Measurements from ENCODE around the gene POLDIP2. TPM values are rescaled to one million over a fixed set of nuclear protein-coding genes. Genes with fewer than 3 reads are reported as not detected.

Gene POLDIP2
- total and polyA plus RNA-seq, 11 donors: 97.8 to 194 (median 163) TPM

GRCh38 chr17:28402224-28402630, 44.9 kb upstream of the POLDIP2 start:
- Histone ChIP-seq H3K4me3 (no peak overlapping the region), H3K27me3 (no peaks in the 10 kb centered on the region), H3K4me1 (peaks cover 0 to 73% (median 11%) of the 10 kb centered on the region in 12 donors), H3K27ac (peak overlapping the region in 1 of 12 donors; percentile 76), H3K36me3 (peaks cover 0 to 41% (median 17%) of the 10 kb centered on the region in 9 donors), H3K9me3 (no peaks in the 10 kb centered on the region)
- intact Hi-C loops (cut with DNase I): no loop called here
- ATAC-seq (no peak), DNase-seq (no peak)
- TF ChIP-seq, protein P1, sequence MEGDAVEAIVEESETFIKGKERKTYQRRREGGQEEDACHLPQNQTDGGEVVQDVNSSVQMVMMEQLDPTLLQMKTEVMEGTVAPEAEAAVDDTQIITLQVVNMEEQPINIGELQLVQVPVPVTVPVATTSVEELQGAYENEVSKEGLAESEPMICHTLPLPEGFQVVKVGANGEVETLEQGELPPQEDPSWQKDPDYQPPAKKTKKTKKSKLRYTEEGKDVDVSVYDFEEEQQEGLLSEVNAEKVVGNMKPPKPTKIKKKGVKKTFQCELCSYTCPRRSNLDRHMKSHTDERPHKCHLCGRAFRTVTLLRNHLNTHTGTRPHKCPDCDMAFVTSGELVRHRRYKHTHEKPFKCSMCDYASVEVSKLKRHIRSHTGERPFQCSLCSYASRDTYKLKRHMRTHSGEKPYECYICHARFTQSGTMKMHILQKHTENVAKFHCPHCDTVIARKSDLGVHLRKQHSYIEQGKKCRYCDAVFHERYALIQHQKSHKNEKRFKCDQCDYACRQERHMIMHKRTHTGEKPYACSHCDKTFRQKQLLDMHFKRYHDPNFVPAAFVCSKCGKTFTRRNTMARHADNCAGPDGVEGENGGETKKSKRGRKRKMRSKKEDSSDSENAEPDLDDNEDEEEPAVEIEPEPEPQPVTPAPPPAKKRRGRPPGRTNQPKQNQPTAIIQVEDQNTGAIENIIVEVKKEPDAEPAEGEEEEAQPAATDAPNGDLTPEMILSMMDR (IDR thresholded peaks at IDR 0.05): no peak
- WGBS, 4 donors: 17 to 42% (median 39%) methylated on average over 3 of the region's 3 CpGs

GRCh38 chr17:28399808-28400207, 42.5 kb upstream of the POLDIP2 start:
- intact Hi-C loops (cut with DNase I): no loop called here

GRCh38 chr17:28398280-28398981, 41.1 kb upstream of the POLDIP2 start:
- intact Hi-C loops (cut with DNase I): no loop called here
- peak in 3 of 4 donors; percentile 16 to 31 (median 27) for ATAC-seq
- Histone ChIP-seq H3K36me3 (peaks cover 0 to 73% (median 46%) of the 10 kb centered on the region in 9 donors), H3K27me3 (no peaks in the 10 kb centered on the region), H3K4me3 (no peak overlapping the region), H3K4me1 (peaks cover 0 to 46% (median 0%) of the 10 kb centered on the region in 12 donors), H3K27ac (peak overlapping the region in 1 of 12 donors; percentile 58), H3K9me3 (no peaks in the 10 kb centered on the region)
- no peak for DNase-seq
- no peak for TF ChIP-seq POLR2A (IDR thresholded peaks at IDR 0.05)
- TF ChIP-seq, protein P1 (IDR thresholded peaks at IDR 0.05): no peak
- WGBS, 4 donors: 62 to 82% (median 74%) methylated on average over 4 to 6 of the region's 6 CpGs

More at GRCh38 chr17:28399808-28400207, 42.5 kb upstream of the POLDIP2 start:
- Histone ChIP-seq H3K4me1 (peaks cover 0 to 59% (median 3%) of the 10 kb centered on the region in 12 donors), H3K4me3 (no peak overlapping the region), H3K36me3 (peaks cover 0 to 64% (median 35%) of the 10 kb centered on the region in 9 donors), H3K9me3 (no peaks in the 10 kb centered on the region), H3K27ac (peak overlapping the region in 1 of 12 donors; percentile 58), H3K27me3 (no peaks in the 10 kb centered on the region)
- WGBS, 4 donors: 86 to 95% (median 93%) methylated on average over 4 of the region's 4 CpGs
- TF ChIP-seq, protein P1 (IDR thresholded peaks at IDR 0.05): no peak
- no peak for TF ChIP-seq POLR2A (IDR thresholded peaks at IDR 0.05)
- DNase-seq (no peak), ATAC-seq (no peak)

GRCh38 chr17:28397687-28398279, 40.5 kb upstream of the POLDIP2 start:
- DNase-seq (no peak), ATAC-seq (peak in 3 of 4 donors; percentile 4 to 10 (median 5))
- WGBS, 4 donors: 67 to 82% (median 74%) methylated on average over 6 to 7 of the region's 7 CpGs
- Histone ChIP-seq H3K4me1 (peaks cover 0 to 40% (median 0%) of the 10 kb centered on the region in 12 donors), H3K36me3 (peaks cover 0 to 74% (median 50%) of the 10 kb centered on the region in 9 donors), H3K4me3 (no peak overlapping the region), H3K9me3 (no peaks in the 10 kb centered on the region), H3K27ac (peak overlapping the region in 1 of 12 donors; percentile 58), H3K27me3 (no peaks in the 10 kb centered on the region)
- intact Hi-C loops (cut with DNase I): no loop called here
- TF ChIP-seq, protein P1 (IDR thresholded peaks at IDR 0.05): no peak
- TF ChIP-seq POLR2A (IDR thresholded peaks at IDR 0.05): no peak

All from heart left ventricle (tissue), 16 donors.